HL-60/S4 treated with retinoic acid at 250 ng/mL for 4 days and 3 days (cell line): ENCODE results near the gene ZW10.
"Not testable (repeated sequence)": the region's sequence is repeated elsewhere in the genome, so short reads cannot be mapped to it uniquely, and the experiment has no call there.

Experiments used
- in situ Hi-C: fragments of 300-500 bp; cut with MboI; formaldehyde crosslinking; loops from 2 replicates; pipeline ENCODE4 v1.7.0; 2022; ENCODE audit warnings: low sequenced_read_pairs

ZW10 gene

DNA sequence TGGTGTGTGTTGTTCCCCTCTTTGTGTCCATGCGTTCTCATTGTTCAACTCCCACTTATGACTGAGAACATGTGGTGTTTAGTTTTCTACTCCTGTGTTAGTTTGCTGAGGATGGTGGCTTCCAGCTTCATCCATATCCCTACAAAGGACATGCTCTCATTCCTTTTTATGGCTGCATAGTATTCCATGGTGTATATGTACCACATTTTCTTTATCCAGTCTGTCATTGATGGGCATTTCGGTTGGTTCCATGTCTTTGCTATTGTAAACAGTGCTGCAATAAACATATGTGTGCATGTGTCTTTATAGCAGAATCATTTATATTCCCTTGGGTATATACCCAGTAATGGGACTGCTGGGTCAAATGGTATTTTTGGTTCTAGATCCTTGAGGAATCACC is 10.5 kb downstream of the ZW10 start:
- in situ Hi-C loops = not testable (repeated sequence)

DNA sequence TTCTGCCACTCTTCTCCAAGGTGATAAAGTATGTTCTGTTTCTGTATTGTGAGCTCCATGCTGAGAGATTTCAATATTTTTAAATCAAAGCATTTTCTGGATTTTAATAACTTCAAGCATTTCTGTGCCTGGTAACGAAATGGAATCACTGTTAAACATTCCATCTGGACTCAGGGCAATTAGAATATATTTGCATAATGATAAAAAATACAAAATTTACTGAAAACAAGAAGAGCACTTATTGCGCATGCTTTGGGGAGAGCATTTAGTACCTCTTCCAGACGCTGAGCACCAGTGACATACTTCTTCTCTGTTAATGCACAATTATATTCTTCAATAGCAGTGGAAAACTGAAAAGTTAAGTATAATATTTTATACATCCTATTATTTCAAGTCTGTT is 13.3 kb downstream of the ZW10 start:
- in situ Hi-C loops = no loop called here

DNA sequence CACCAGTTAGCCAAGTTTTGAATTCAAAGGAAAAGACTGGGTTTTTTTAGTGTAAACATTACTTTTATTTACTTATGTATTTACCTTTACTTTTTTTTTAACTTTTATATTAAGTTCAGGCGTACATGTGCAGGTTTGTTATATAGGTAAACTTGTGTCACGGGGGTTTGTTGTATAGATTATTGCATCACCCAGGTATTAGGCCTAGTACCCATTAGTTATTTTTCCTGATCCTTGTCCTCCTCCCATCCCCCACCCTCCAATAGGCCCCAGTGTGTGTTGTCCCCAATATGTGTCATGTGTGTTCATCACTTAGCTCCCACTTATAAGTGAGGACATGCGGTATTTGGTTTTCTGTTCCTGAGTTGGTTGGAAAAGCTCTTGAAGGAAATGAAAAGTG is 20.6 kb downstream of the ZW10 start:
- in situ Hi-C loops = no loop called here

DNA sequence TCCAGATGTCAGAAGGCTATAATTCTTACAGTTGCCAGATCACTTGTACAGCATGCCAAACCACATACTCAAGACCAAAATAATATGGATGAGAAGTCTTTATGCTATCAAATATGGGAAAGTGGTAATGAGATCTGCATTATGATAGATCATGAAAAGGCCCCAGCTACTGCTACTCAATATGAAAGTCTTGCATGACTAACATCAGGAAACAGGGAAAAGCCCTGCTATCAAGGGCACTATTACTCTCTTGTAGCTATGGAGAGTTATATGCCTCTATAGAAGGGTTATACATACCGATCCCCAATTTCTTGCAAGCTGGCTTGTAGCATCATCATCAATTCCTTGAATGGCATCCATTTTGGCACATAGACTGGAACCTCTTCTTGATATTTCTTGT is 37.2 kb downstream of the ZW10 start:
- in situ Hi-C loops = no loop called here

DNA sequence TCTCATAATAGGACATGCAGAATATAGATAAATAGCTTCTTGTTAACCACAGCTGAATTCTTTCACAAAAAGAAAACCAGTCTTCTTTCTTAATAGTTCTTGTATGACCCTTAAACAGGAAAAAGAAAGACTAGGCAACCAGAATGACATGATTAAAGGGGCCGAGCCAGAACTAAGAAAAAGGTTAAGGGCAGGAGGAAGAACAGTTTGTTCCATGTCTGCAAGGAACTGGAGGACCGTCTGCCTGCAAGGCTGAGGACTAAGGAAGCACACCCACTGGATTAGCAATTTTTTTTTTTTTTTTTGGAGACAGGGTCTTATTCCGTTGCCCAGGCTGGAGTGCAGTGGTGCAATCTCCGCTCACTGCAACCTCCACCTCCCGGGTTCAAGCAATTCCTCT is 41.4 kb downstream of the ZW10 start:
- in situ Hi-C loops = no loop called here

DNA sequence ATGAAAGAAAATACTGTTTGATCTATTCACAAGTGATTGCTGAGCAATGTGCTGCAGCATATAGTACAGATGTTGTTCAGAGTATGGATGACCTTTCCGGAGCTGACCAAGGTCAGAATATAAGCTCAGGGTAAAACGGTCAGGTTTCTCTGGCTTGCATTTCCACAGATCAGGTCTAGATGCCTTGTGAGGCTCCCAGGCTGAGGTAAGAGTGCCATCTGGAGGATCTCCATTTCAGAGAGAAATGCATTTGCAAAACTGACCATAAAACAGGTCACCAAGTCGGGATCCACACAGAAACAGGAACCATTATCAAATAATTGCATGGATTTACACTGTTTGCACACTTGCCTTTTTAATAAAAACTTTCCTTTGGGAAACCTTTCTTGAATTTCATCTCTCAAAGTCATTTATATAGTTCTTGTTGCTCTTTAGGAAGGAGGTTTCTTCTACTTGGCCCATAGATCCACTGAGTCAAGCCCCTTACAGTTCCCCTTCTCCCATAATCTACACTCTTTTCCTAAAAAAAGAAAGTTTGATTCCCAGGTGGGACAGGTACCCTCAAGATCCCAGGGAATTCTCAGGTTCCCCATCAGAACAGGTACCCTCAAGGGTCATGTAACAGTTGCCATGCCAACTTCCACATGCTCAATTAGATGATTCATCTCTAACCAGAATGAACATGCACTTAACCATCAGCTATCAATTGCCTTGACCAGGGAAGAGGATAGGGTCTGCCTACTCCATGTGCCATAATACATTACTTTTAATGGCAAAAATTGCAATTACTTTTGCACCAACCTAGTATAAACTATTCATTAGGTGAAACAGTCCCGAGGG is 42.4 kb downstream of the ZW10 start:
- in situ Hi-C loops = no loop called here

DNA sequence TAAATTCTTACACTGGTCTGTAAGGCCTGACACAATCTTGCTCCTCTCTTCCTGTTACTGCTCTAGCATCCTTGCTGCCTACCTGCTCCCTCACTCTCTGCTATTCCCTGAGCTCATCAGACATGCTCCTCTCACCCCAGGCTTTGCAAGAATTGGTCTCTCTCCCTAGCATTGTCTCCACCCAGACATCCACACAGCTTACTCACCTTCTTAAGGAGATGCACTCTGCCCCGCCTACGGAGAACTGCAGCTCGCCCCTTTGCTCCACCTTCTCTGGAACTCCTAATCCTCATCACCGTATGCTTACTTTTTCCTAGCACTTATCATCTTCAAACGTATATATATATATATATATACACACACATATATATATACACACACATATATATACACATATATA is 44.0 kb downstream of the ZW10 start:
- in situ Hi-C loops = no loop called here

DNA sequence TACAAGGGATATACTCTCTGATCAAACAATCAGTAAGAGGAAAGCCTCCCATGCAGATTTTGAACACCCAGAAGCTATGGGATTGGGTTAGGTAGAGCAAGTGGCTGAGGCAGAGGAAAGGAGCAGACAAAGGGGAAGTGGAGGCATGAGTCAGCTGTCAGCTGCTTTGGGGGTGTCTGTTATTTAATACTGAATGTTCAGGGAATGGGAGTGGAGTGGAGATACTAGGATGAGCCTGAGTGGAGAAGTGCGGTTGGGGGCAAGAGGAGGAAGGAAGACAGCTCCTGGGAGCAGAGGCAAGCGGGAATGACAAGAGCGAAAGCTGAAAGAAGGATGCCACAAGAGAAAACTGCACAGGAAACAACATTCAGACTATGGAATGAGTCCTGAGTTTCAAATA is 44.7 kb downstream of the ZW10 start:
- in situ Hi-C loops = no loop called here

DNA sequence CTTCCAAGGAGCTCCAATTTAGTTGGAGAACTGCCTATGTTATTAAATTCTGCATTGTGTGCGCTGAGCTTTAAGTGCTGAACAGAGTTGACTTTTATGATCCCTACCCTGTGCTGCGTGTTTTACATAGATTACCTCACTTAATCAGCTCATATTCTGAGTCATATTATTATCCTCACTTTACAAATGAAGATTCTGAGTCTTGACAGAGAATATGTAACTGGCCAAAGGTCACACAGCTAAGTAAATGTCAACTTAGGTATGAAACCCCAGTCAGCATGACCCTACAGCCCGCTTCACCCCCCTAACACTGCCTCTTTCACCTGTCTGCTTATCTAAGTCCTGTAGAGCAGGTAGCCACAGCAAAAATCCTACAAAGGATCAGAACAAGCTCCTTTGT is 47.6 kb downstream of the ZW10 start:
- in situ Hi-C loops = no loop called here

DNA sequence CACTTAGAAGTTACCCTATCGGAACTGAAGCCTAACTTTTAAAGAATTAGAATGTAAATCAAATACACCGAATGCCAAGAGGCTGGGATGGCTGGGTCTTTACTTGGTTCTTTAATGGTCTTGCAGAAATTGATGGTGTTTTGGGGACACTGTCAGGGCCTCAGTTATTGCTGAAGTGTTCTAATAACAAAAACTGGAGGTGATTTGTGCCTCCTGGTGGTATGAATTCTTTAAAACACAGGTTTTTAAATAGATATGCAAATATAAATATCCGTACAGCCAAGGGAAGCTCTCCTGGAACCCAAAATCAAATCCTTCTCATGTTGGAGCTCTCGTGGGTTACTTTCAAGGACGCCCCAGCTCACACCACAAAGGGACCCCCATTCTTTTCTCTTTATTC is 48.1 kb downstream of the ZW10 start:
- in situ Hi-C loops = no loop called here

DNA sequence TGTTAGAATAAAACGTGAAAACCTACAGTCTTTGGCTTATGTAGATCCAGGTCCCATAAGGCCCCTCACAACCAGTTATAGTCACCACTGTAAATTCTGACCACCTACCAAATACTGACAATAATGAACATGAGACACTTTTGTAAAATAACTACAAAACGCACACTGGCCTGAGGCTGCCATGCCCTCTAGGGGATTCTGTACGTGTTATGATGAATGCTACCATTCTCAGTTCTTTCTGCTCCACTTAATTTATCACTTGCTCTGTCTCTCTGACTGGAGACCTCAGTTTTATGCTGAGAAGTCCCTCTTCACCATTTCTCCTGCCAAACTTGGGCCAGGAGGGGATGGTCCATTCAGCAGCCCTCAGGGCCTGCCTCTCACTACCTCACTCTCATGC is 48.7 kb downstream of the ZW10 start:
- in situ Hi-C loops = no loop called here

DNA sequence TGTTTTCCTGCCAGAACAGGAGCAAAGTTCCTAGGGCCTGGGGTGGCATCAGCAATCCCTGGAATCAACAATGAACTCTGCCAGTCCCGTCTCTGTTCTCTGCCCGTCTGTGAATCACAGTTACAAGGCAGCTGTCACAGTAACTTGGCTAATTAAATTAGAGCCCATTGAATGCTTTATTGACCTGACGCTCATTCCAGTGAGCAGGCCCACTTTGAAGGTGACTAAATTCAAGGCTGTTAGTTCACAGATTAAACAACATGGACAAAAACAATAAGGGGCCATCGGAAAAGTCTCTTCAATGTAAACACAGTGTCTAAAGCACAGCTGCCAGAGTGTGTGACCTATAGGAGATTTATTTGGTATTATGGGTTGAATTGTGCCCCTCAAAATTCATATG is 49.7 kb downstream of the ZW10 start:
- in situ Hi-C loops = no loop called here

DNA sequence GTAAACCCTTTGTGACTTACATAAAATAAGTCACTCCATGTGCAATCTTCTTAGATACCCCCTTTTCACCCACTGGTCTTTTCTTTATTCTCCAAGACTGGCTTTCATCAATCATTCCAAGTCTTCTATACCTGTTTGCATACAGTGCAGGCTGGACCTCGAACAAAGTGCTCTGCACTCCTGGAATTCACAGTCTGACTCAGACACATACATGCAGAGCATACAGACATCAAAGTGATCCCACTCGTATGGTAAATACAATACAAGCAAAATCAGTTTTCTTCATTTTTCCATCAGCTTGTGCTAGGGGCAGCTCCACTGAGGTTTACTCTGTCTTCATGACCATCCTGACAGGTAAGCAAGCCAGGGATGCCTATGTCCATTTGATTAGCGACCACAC is 50.6 kb downstream of the ZW10 start:
- in situ Hi-C loops = no loop called here

DNA sequence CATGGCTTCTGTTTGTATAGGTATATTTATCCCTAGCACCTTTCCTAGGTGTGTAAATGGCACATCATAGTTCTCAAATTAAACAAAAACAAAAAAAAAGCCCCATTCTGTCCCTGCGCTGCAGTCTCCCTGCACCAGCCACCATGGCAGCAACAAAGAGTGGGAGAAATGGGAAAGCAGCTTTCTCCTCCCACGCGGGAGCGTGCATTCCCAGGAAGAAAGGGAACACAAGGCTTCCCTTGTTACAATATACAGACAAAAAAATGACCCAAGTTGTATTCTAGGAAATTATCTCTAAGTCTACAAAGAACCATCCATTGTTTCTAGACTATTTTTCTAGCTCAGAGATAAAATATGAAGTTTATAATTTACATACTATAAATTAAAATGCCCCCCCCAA is 51.3 kb downstream of the ZW10 start:
- in situ Hi-C loops = no loop called here

DNA sequence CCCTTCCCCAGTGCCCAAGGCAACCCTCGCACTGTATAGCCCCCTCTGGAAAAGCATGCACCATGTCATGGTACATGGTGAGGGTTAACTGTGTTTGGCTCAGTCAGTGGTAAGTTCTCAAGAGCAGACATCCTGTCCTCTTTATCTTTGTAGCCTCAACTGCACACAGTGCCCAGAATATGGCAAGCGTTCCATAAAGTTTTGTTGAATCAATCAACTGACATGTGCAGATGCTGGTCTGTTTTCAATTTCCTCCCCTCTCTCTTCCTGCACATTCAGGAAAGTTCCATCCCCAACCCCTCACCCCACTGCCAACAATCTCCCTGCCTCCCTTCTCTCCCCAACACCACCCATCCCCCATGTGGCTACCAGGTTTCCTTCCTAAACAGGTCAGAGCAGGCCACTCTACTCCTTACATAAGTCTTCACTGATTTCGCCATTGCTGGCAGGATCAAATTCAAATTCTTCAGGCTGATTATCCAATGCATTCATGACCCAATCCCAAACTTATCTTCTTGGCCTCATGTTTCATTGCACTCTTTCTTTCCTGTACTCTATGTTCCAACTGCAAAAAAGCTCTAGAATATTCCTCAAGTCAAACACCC is 51.9 kb downstream of the ZW10 start:
- in situ Hi-C loops = no loop called here

DNA sequence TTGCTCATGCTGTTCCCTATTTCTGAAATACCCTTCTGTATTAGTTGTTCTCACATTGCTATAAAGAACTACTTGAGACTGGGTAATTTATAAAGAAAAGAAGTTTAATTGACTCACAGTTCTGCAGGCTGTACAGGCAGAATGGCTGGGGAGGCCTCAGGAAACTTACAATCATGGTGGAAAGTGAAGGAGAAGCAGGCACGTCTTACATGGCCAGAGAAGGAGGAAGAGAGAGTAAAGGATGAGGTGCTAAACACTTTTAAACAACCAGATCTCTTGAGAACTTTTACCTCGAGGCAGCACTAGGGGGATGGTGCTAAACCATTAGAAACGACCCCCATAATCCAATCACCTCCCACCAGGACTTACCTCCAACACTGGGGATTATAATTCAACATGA is 53.0 kb downstream of the ZW10 start:
- in situ Hi-C loops = not testable (repeated sequence)

DNA sequence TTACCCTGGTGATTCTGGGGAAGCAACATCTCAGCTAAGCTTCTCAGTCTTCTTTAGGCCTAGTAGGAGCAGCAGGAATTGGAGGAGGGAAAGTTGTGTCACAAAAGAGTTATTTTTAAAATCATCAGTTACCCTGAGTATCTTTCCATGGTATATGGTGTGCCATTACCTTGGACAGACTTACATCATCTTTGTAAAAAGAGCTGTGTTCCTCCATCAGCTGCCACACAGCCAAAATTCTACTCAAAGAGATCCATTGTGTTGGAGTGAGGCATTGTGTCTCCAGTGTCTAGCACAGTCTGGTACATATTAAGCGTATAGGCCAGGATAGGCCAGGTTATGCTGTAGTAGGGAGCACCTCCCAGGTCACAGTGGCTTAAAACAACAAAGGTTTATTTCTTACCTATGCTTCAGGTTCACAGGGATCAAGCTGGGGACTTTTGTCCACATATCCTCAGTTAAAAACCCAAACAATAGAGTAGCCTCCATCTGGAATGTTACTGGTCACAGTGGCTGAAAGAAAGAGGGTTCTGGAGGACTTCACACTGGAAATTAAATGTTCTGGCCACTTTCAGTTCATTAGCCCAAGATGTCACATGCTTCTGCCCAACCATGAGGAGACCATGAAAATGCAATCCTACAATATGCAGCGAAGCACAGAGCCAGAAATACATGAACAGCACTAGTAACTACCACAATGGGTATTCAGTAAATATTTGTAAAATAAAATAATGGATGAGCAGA is 57.4 kb downstream of the ZW10 start:
- in situ Hi-C loops = no loop called here

DNA sequence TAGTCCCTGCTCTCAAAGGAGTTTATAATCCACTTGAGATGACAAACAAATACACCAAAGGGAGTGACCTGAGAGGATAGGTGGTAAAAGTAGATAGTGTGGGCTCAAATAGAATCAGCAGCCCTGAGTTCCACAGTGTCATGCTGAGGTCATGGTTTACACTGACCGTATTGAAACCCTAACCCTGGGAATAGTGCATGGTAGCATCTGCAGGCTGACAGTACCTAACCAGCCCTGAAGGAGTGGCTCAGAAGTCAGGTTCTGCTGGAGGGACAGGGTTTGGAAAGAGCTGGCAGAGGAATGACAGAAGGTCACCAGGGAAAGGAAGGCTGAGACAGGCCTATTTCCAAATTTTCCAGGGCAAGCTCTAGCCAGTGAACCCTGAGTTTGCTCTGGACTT is 58.2 kb downstream of the ZW10 start:
- in situ Hi-C loops = no loop called here

DNA sequence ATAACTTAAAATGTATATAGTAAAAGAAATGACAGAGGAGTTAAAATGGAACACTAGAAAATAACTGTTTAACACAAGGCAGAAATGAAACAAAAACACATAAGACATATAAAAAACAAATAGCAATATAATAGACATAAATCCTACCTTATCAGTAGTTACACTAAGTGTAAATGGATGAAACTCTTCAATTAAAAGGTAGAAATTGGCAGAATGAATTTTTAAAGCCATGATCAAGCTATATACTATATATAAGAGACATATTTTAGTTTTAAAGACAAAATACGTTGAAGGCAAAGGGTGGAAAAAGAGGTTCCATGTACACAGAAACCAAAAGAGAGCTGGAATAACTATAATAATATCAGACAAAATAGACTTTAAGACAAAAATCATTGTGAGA is 62.5 kb downstream of the ZW10 start:
- in situ Hi-C loops = no loop called here

DNA sequence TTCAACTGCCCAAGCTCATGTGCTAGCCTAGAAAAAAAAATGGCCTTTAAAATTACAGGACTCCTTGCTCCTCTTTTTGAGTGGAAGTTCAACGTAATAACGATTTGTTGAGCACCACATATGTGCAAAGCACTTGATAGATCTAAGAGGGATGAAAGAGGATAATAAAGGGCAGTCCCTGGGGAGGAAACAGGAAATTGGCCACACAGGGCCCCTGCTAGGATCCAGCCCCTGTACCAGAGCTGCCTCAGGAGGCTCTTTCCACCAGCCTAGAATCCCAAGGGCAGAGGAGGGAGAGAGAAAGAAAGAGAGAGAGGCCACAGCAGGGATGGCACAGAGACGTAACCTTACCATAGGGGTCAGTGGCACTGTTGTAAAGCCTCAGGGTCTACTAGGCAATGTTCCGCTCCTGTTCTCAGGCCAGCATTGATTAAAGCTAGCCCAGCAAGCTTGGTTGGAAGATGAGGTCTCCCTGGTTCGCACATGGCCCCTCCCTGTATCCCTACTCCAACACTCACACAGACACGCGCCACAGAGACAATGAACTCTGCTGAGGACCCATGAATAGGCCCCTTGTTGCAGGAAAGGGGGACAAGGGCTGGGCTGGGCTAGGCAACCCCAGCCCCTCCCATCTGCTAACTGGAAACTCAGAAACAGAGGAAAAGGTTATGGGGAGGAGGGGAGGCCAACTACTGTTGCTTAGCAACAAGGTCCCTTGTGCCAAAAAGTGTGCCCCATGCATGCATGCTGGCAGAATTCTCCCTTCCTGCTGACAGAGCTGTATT is 67.4 kb downstream of the ZW10 start, which contains the start of gene TMPRSS5:
Gene TMPRSS5 (minus strand): TSS at position 438 of the 785 bp plus-strand sequence. CDS start 84 bp downstream, at position 354.
- in situ Hi-C loops = no loop called here

DNA sequence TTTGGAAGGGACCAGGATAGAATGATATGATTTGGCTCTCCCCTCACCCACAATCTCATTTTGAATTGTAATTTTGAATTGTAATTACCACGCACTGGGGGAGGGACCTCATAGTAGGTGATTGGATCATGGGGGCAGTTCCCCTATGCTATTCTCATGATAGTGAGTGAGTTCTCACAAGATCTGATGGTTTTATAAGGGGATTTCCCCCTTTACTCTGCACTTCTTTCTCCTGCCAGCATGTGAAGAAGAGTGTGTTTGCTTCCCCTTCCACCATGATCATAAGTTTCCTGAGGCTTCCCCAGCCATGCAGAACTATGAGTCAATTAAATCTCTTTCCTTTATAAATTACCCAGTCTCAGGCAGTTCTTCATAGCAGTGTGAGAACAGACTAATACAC is 69.9 kb downstream of the ZW10 start:
- in situ Hi-C loops = not testable (repeated sequence)
